Measurements from ENCODE around the gene SLC5A2.
"Not testable (repeated sequence)": the region's sequence is repeated elsewhere in the genome, so short reads cannot be mapped to it uniquely, and the experiment has no call there.

Gene SLC5A2

DNA sequence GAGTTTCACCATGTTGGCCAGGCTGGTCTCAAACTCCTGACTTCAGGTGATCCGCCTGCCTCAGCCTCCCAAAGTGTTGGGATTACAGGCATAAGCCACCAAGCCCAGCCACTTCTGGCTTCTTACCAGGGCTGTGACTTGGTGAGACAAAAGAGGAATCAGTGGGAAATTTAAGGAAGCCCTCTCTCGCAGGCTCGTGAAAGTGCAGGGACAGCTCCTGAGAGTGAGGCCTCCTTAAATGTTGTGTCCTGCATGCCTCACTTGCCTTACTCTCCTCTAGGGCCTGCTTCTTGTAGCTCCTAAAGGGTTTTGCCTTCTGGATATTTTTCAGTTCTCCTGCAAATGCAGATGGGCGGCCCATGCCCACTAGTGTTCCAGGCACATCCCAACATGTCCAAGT lies 50.0 kb downstream of the SLC5A2 start:
- DNase-seq, result no peak

DNA sequence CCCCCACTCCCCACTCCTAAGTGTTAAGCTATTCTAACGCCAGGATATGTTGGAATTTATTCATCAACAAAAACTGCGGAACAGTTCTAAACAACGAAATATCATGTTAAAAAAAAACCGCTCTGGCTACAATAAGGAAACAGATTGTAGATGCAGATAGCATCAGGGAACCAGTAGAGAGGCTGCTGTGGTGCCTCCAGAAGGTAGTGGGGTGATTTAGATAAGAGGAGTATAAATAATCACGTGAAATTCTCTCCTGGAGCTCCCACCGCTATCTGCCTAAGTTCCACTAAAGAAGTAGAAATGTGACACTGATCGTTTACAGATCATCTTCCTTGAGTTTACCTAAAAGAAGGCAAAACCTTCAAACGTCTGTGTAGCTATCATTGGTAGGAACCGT lies 52.8 kb downstream of the SLC5A2 start:
- no peak for DNase-seq

DNA sequence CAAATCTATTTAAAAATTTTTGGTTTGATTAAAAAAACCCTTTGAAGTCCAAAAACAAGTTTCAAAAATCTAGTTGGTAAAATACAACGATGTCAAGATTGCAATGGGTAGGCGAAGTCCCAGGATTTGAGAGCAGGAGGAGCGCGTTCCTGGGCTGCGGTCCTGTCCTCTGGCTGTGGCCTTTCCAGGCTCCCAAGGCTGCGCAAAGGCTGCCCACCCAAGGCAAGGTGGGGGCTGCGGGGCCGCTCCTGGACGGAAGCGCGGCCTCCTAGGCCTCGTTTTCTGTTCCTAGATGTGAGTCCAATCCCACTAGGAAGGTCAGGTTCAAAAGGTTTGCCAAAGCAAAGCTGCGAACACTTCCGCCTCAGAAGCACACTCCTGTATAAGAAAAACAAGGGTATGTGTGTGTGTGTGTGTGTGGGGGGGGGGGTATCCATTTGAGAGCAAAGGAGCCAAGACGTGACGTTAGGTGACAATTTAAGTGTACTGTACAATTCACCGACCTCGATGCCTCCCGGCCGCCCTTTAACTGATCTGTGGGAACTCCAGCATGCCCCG lies 54.0 kb downstream of the SLC5A2 start:
- no peak for DNase-seq

DNA sequence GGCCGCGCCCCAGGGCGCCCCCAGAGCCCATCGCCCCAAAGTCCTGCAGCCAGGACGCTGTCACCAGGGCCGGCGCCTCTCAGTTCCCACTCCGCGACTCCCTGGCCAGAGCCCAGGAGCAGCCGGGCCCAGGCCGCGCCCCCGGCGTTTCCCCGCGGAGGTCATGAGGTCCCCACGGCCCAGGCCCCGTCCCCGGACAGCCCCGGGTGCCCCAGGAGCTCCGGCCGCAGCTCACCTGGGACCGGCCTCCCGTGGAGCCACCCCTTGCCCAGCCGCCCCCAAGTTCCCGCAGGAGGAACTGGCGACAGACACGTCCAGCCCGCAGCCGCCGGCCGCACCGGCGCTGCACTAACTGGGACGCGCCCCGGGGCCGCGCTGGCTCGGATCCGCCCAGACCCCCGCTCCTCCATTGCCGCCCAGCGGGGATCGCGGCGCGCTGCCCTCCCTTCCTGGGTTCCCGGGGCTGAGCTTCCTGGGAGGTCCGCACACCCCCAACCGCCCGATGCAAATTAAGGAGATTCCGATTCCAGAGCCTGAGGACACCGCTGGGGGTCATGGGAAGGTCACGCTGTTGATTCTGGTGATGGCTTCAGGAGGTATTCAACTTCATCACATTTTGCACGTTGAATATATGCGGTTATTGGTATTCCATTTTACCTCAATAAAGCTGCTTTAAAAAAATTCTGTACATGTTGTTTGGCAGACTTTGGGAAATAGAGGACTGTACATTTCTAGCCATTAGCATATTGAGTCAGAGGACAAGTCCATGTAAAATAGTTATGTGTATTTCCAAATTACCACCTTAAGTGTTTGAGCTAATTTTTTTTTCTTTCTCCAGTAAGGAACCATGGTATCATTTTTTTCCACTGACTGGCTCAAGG lies 54.7 kb downstream of the SLC5A2 start:
- DNase-seq, result no peak

DNA sequence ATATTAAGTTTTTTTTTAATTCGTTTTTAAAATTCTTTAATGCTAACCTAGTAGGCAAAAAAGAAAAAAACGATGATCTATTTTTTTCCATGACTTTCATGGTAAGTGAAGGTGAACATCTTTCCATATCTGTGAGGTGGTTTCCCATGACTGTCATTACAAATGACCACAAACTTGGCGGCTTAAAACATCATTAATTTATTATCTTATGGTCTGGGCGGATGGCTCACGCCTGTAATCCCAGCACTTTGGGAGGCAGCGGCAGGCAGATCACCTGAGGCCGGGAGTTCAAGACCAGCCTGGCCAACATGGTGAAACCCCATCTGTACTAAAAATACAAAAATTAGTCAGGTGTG lies 55.3 kb downstream of the SLC5A2 start:
- not testable (repeated sequence) for DNase-seq

DNA sequence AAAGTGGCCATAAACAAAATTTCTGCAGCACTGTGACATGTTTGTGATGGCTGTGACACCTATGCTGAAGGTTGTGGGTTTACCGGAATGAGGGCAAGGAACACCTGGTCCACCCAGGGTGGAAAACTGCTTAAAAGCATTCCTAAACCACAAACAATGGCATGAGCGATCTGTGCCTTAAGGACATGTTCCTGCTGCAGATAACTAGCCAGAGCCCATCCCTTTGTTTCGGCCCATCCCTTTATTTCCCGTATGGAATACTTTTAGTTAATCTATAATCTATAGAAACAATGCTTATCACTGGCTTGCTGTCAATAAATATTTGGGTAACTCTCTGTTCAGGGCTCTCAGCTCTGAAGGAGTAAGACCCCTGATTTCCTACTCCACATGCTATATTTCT lies 56.8 kb downstream of the SLC5A2 start:
- not testable (repeated sequence) for DNase-seq
